CD8-positive, alpha-beta memory T cell (primary cell): ENCODE measurements around the gene MYCBP2. TPM values are rescaled to one million over a fixed set of nuclear protein-coding genes. Genes with fewer than 3 reads are reported as not detected.

Experiments
- CTCF ChIA-PET: fragments of 350-600 bp; sonication (Branson Sonifier 250); formaldehyde crosslinking; loops from one replicate; lab custom pipeline; 2021; ENCODE audit warnings: antibody characterized with exemption; lab: Charles Lee
- POLR2A ChIA-PET: fragments of 350-600 bp; sonication (Branson Sonifier 250); formaldehyde crosslinking; loops from one replicate; lab custom pipeline; 2021; ENCODE audit warnings: antibody characterized with exemption; lab: Charles Lee
- DNase-seq, 5 donors: peaks; one replicate each; pipeline versions ENCODE4 v3.0.0 to v3.0.0-alpha.2; 2020 to 2022; ENCODE audit warnings: mixed read lengths in 1 of 5
- H3K27ac ChIP-seq: one replicate; pipeline ENCODE4 v1.7.0; 2013; ENCODE audit warnings: low read depth, mild to moderate bottlenecking, low read length, moderate library complexity
- H3K27me3 ChIP-seq: 2 replicates; pipeline ENCODE4 v1.7.0; 2013; ENCODE audit warnings: low read length, mild to moderate bottlenecking; ENCODE audit not compliant: insufficient read depth, poor library complexity, severe bottlenecking
- H3K36me3 ChIP-seq: 2 replicates; pipeline ENCODE4 v1.7.0; 2013; ENCODE audit warnings: mild to moderate bottlenecking, low read length, moderate library complexity; ENCODE audit not compliant: insufficient read depth
- H3K4me1 ChIP-seq: 2 replicates; pipeline ENCODE4 v1.7.0; 2013; ENCODE audit warnings: mild to moderate bottlenecking, low read length, moderate library complexity; ENCODE audit not compliant: insufficient read depth
- H3K4me3 ChIP-seq: 2 replicates; pipeline ENCODE4 v1.7.0; 2013; ENCODE audit warnings: mild to moderate bottlenecking, low read length
- H3K9me3 ChIP-seq: 2 replicates; pipeline ENCODE4 v1.7.0; 2013; ENCODE audit warnings: mild to moderate bottlenecking, low read length
- H3K27ac Mint-ChIP-seq, 8 donors: one replicate each; pipeline ENCODE4 v1.8.0; 2020 to 2021; ENCODE audit warnings: mixed read lengths in 8 of 8, mild to moderate bottlenecking in 6 of 8, inconsistent platforms in 3 of 8, moderate library complexity in 3 of 8
- H3K27me3 Mint-ChIP-seq, 2 donors: one replicate each; pipeline ENCODE4 v1.8.0; 2020 to 2021; ENCODE audit warnings: mixed read lengths in 2 of 2, mild to moderate bottlenecking in 1 of 2, moderate library complexity in 1 of 2
- H3K36me3 Mint-ChIP-seq, 3 donors: one replicate each; pipeline ENCODE4 v1.8.0; 2020 to 2021; ENCODE audit warnings: mixed read lengths in 3 of 3, inconsistent platforms in 1 of 3, mild to moderate bottlenecking in 1 of 3
- H3K4me1 Mint-ChIP-seq, 3 donors: one replicate each; pipeline ENCODE4 v1.8.0; 2020 to 2021; ENCODE audit warnings: mixed read lengths in 3 of 3, inconsistent platforms in 1 of 3, mild to moderate bottlenecking in 1 of 3
- H3K4me3 Mint-ChIP-seq, 7 donors: one replicate each; pipeline ENCODE4 v1.8.0; 2020 to 2021; ENCODE audit warnings: mixed read lengths in 7 of 7, mild to moderate bottlenecking in 6 of 7, moderate library complexity in 4 of 7, inconsistent platforms in 2 of 7
- H3K9me3 Mint-ChIP-seq, 5 donors: one replicate each; pipeline ENCODE4 v1.8.0; 2020 to 2022; ENCODE audit warnings: mixed read lengths in 5 of 5, mild to moderate bottlenecking in 3 of 5, moderate library complexity in 2 of 5, inconsistent platforms in 1 of 5
- polyA plus RNA-seq: library from polyadenylated mRNA; unstranded; fragments of 300-500 nt; fragmentation: Illumina TruSeq; gene quantifications from one replicate; pipeline ENCODE4 v1.2.3, GENCODE V29; 2021
- total RNA-seq, 2 experiments: library from RNA; stranded (reverse); gene quantifications; one replicate each; pipeline ENCODE4 v1.2.3, GENCODE V29; 2021

MYCBP2 gene
- total and polyA plus RNA-seq, 3 experiments from 2014 or later: 44.6 to 111 (median 110) TPM

- H3K4me1 ChIP-seq: no peaks in the 10 kb centered on the region
- no peaks in the 10 kb centered on the region for H3K27me3 ChIP-seq
- ChIA-PET POLR2A (interaction anchor here (0.5 kb wide), 1 partner anchor 384 kb away, joined by 4 read pairs; no protein-coding TSS in a partner anchor), CTCF (no interaction called here)
- H3K4me1 Mint-ChIP-seq: peaks cover 0 to 8% (median 0%) of the 10 kb centered on the region in 3 donors
- no peak overlapping the region for H3K4me3 ChIP-seq
- H3K27ac ChIP-seq: no peak overlapping the region
- H3K4me3 Mint-ChIP-seq: no peak overlapping the region
- no peaks in the 10 kb centered on the region for H3K27me3 Mint-ChIP-seq
- H3K27ac Mint-ChIP-seq: peak overlapping the region in 1 of 8 donors; percentile 27
- H3K36me3 ChIP-seq: peaks cover 12% of the 10 kb centered on the region
- peaks cover 23 to 82% (median 39%) of the 10 kb centered on the region in 3 donors for H3K36me3 Mint-ChIP-seq
- no peaks in the 10 kb centered on the region for H3K9me3 Mint-ChIP-seq
- no peak for DNase-seq
- H3K9me3 ChIP-seq: no peaks in the 10 kb centered on the region
Observed at GRCh38 chr13:77093735-77094134, 233.2 kb downstream of the MYCBP2 start.

- Mint-ChIP-seq H3K4me3 (no peak overlapping the region), H3K27ac (no peak overlapping the region), H3K4me1 (no peaks in the 10 kb centered on the region), H3K9me3 (no peaks in the 10 kb centered on the region), H3K27me3 (peaks cover 0 to 2% of the 10 kb centered on the region in 2 donors), H3K36me3 (peaks cover 20 to 82% (median 46%) of the 10 kb centered on the region in 3 donors)
- H3K27me3 ChIP-seq: no peaks in the 10 kb centered on the region
- no peak overlapping the region for H3K27ac ChIP-seq
- H3K4me1 ChIP-seq: no peaks in the 10 kb centered on the region
- ChIA-PET POLR2A (no interaction called here), CTCF (no interaction called here)
- no peak for DNase-seq
- no peaks in the 10 kb centered on the region for H3K9me3 ChIP-seq
- no peak overlapping the region for H3K4me3 ChIP-seq
- H3K36me3 ChIP-seq: peaks cover 42% of the 10 kb centered on the region
Observed at GRCh38 chr13:77084755-77085154, 242.1 kb downstream of the MYCBP2 start.

DNA sequence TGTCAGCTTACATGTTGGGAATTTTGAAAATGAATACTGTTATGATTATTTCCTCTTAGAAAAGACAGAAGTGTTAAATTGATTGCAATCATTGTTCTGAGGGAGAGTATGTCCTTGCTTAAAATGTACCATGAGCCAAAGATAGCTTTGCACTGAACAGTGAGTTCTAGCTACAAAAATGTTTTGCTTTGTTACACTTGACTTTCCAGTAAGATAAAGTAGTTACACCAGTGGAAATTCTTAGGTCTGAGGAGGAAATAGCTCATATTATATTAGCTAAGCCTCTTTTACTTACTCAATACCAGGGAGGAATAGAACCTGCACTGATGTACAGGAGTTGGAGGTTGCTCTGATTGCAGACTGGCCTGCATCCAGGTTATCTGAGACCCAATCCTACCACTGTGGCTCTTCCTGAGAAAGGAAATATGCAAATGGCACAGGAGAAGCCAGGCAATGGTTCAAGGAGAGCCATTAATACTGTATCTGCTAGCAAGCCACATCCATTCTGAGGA, 246.9 kb downstream of the MYCBP2 start:
- Mint-ChIP-seq H3K36me3 (peaks cover 18 to 91% (median 51%) of the 10 kb centered on the region in 3 donors), H3K9me3 (no peaks in the 10 kb centered on the region), H3K4me1 (peaks cover 0 to 2% (median 0%) of the 10 kb centered on the region in 3 donors), H3K27ac (peak overlapping the region in 2 of 8 donors; percentile 27 to 43), H3K4me3 (no peak overlapping the region), H3K27me3 (peaks cover 0 to 2% of the 10 kb centered on the region in 2 donors)
- ChIA-PET CTCF (no interaction called here), POLR2A (no interaction called here)
- H3K36me3 ChIP-seq: peaks cover 29% of the 10 kb centered on the region
- H3K27ac ChIP-seq: no peak overlapping the region
- H3K4me1 ChIP-seq: no peaks in the 10 kb centered on the region
- no peaks in the 10 kb centered on the region for H3K27me3 ChIP-seq
- H3K9me3 ChIP-seq: no peaks in the 10 kb centered on the region
- no peak for DNase-seq
- H3K4me3 ChIP-seq: no peak overlapping the region

- no peaks in the 10 kb centered on the region for H3K27me3 Mint-ChIP-seq
- no peak for DNase-seq
- Histone ChIP-seq H3K36me3 (peaks cover 45% of the 10 kb centered on the region), H3K27ac (no peak overlapping the region), H3K9me3 (no peaks in the 10 kb centered on the region), H3K4me3 (no peak overlapping the region), H3K4me1 (no peaks in the 10 kb centered on the region), H3K27me3 (no peaks in the 10 kb centered on the region)
- POLR2A ChIA-PET: no interaction called here
- no peaks in the 10 kb centered on the region for H3K9me3 Mint-ChIP-seq
- CTCF ChIA-PET: no interaction called here
- H3K4me1 Mint-ChIP-seq: no peaks in the 10 kb centered on the region
- no peak overlapping the region for H3K27ac Mint-ChIP-seq
- peaks cover 4 to 85% (median 18%) of the 10 kb centered on the region in 3 donors for H3K36me3 Mint-ChIP-seq
- H3K4me3 Mint-ChIP-seq: no peak overlapping the region
Observed at GRCh38 chr13:77067519-77067918, 259.4 kb downstream of the MYCBP2 start.

- CTCF ChIA-PET: no interaction called here
- H3K27me3 Mint-ChIP-seq: no peaks in the 10 kb centered on the region
- peak overlapping the region in 3 of 8 donors; percentile 29 to 55 (median 37) for H3K27ac Mint-ChIP-seq
- DNase-seq: no peak
- H3K9me3 Mint-ChIP-seq: no peaks in the 10 kb centered on the region
- no peaks in the 10 kb centered on the region for H3K9me3 ChIP-seq
- no peak overlapping the region for H3K27ac ChIP-seq
- H3K36me3 ChIP-seq: peaks cover 48% of the 10 kb centered on the region
- H3K36me3 Mint-ChIP-seq: peaks cover 9 to 90% (median 19%) of the 10 kb centered on the region in 3 donors
- H3K4me3 ChIP-seq: no peak overlapping the region
- no peaks in the 10 kb centered on the region for H3K4me1 Mint-ChIP-seq
- H3K4me3 Mint-ChIP-seq: no peak overlapping the region
- no peaks in the 10 kb centered on the region for H3K4me1 ChIP-seq
- no peaks in the 10 kb centered on the region for H3K27me3 ChIP-seq
- POLR2A ChIA-PET: no interaction called here
Observed at GRCh38 chr13:77065461-77066147, 261.3 kb downstream of the MYCBP2 start.

DNA sequence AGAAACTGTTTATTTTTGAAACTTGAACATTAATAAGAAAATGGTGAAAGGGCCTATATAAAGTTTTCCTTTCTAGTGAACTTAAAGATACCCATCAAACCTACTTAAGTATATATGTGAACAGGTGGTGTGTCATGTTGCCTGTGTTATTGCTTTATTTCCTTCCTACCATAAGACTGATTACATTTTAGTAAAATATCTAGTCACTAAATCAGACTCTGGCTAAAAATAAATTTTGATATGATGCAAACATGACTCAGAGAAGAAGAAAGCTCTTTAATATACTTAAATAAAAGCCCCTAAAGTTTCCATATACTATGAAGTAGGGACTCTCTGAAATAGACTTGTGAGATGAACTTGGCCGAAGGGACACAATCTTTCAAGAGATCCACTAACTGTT, 264.8 kb downstream of the MYCBP2 start:
- Mint-ChIP-seq H3K4me1 (no peaks in the 10 kb centered on the region), H3K27ac (peak overlapping the region in 1 of 8 donors; percentile 61), H3K9me3 (no peaks in the 10 kb centered on the region), H3K27me3 (no peaks in the 10 kb centered on the region), H3K4me3 (no peak overlapping the region), H3K36me3 (peaks cover 9 to 88% (median 19%) of the 10 kb centered on the region in 3 donors)
- Histone ChIP-seq H3K9me3 (no peaks in the 10 kb centered on the region), H3K4me1 (no peaks in the 10 kb centered on the region), H3K4me3 (no peak overlapping the region), H3K27me3 (no peaks in the 10 kb centered on the region), H3K27ac (no peak overlapping the region), H3K36me3 (peaks cover 42% of the 10 kb centered on the region)
- ChIA-PET POLR2A (no interaction called here), CTCF (no interaction called here)
- no peak for DNase-seq

DNA sequence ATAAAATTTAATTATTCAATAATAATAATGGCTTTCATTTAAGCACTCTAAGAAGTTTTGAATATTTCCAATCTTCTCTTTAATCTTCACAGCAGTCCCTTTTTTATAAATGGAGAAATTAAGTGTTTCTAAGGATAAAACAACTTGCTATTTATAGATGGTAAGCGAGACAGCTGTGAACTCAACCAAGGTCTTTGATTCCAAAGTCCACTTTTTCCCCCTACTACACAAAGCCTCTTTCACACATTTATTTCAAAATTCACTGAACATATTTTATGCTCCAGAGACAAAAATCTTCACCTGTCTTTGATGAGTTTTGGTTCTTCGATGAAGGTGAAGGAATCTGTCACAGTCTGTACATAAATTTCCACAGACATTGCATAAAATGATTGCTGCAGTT, 265.5 kb downstream of the MYCBP2 start:
- no peak for DNase-seq
- Histone ChIP-seq H3K27ac (no peak overlapping the region), H3K9me3 (no peaks in the 10 kb centered on the region), H3K36me3 (peaks cover 48% of the 10 kb centered on the region), H3K4me3 (no peak overlapping the region), H3K4me1 (no peaks in the 10 kb centered on the region), H3K27me3 (no peaks in the 10 kb centered on the region)
- Mint-ChIP-seq H3K4me3 (no peak overlapping the region), H3K36me3 (peaks cover 9 to 89% (median 21%) of the 10 kb centered on the region in 3 donors), H3K4me1 (no peaks in the 10 kb centered on the region), H3K27ac (no peak overlapping the region), H3K27me3 (no peaks in the 10 kb centered on the region), H3K9me3 (no peaks in the 10 kb centered on the region)
- ChIA-PET POLR2A (no interaction called here), CTCF (no interaction called here)

DNA sequence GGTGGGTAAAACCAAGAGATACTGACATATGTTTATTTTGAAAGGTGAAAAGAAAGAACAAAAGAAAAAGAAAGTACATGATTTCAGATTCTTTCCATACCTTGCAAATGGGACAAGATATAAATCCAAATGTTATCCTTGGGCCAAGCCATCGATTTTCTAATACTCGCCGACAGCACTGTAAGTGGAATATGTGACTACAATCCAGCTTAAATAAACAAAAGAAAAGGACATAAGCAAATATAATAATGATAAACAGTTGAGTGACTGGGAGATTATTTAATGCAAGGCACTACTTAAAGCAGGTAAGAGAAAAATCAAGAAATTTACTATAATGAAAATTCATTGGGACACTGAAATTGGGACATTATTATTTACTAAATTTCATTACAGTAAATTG, 270.0 kb downstream of the MYCBP2 start:
- peak overlapping the region in 1 of 8 donors; percentile 28 for H3K27ac Mint-ChIP-seq
- ChIA-PET CTCF (interaction anchor here (0.7 kb wide), 1 partner anchor 422 kb away, joined by 3 read pairs; no protein-coding TSS in a partner anchor), POLR2A (no interaction called here)
- no peaks in the 10 kb centered on the region for H3K27me3 Mint-ChIP-seq
- H3K36me3 ChIP-seq: peaks cover 51% of the 10 kb centered on the region
- no peak overlapping the region for H3K4me3 ChIP-seq
- H3K9me3 Mint-ChIP-seq: no peaks in the 10 kb centered on the region
- DNase-seq: no peak
- H3K36me3 Mint-ChIP-seq: peaks cover 6 to 81% (median 14%) of the 10 kb centered on the region in 3 donors
- no peak overlapping the region for H3K4me3 Mint-ChIP-seq
- no peaks in the 10 kb centered on the region for H3K4me1 ChIP-seq
- H3K4me1 Mint-ChIP-seq: no peaks in the 10 kb centered on the region
- H3K9me3 ChIP-seq: no peaks in the 10 kb centered on the region
- H3K27ac ChIP-seq: no peak overlapping the region
- H3K27me3 ChIP-seq: no peaks in the 10 kb centered on the region
